Coronary artery (tissue), 2 donors: ENCODE results near the gene IFI44L.
A peak's percentile ranks its signal among the peaks of the same experiment; 100 is the strongest.

Experiments used
- DNase-seq: peaks from one replicate; pipeline ENCODE4 v3.0.0-alpha.2; 2017; ENCODE audit warnings: low spot score
- H3K27ac ChIP-seq, 2 donors: fragments of 200-600 bp; sonication (generic); one replicate each; pipeline ENCODE4 v1.5.1; 2016 to 2019
- H3K4me3 ChIP-seq: fragments of 200-600 bp; sonication (generic); 2 replicates; pipeline ENCODE4 v1.5.1; 2016; ENCODE audit warnings: mild to moderate bottlenecking, moderate library complexity
- CTCF ChIP-seq: fragments of 200-600 bp; sonication (generic); IDR thresholded peaks from one replicate; pipeline ENCODE4 v1.5.1; 2019; ENCODE audit warnings: antibody characterized with exemption

Gene IFI44L

GRCh38 chr1:78599294-78599693, 21.0 kb upstream of the IFI44L start:
- no peak for TF ChIP-seq CTCF
- Histone ChIP-seq H3K27ac (no peak overlapping the region), H3K4me3 (no peak overlapping the region)
- no peak for DNase-seq

DNA sequence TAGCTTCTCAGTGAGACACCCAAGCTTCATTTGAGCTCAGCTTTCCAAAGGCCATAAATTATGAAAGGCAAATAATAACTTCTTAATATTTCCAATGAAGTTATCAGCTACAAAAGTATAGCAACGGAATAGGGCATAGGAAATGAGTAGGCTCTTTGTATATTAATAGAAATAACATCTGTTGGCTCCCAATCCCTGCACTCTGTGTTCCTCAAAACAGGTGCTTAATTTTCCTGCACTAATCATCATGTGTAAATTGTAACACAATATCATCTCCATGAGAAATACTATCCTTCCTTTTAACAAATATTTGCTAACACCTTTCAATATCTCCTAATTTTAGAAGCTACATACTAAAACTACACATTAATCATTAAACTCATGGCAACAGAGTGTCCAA, 19.2 kb upstream of the IFI44L start:
- no peak for DNase-seq
- Histone ChIP-seq H3K27ac (no peak overlapping the region), H3K4me3 (no peak overlapping the region)
- no peak for TF ChIP-seq CTCF

DNA sequence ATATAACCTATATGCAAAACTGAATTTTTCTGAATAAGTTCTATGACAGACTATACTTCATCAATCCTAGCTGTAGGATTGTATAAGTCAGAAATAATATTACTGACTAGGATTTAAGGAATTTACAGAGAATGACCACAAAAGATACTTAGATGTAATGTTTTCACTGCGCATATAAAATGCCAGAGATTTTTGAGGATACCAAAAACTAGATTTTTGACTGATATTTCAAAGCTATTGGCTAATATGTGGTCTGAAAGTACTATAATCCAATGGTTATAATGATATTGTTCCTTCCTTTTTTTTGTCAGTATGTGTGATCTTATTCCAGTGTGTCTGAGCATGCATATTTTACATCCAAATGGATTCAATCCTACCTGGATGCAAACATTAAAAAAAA, 17.0 kb upstream of the IFI44L start:
- H3K27ac ChIP-seq = no peak overlapping the region
- no peak for TF ChIP-seq CTCF
- no peak overlapping the region for H3K4me3 ChIP-seq
- no peak for DNase-seq

GRCh38 chr1:78604643-78605042, 15.6 kb upstream of the IFI44L start:
- no peak for TF ChIP-seq CTCF
- no peak overlapping the region for H3K4me3 ChIP-seq
- H3K27ac ChIP-seq = no peak overlapping the region
- no peak for DNase-seq

GRCh38 chr1:78606274-78606673, 14.0 kb upstream of the IFI44L start:
- DNase-seq = no peak
- TF ChIP-seq CTCF = no peak
- H3K4me3 ChIP-seq = no peak overlapping the region
- no peak overlapping the region for H3K27ac ChIP-seq

DNA sequence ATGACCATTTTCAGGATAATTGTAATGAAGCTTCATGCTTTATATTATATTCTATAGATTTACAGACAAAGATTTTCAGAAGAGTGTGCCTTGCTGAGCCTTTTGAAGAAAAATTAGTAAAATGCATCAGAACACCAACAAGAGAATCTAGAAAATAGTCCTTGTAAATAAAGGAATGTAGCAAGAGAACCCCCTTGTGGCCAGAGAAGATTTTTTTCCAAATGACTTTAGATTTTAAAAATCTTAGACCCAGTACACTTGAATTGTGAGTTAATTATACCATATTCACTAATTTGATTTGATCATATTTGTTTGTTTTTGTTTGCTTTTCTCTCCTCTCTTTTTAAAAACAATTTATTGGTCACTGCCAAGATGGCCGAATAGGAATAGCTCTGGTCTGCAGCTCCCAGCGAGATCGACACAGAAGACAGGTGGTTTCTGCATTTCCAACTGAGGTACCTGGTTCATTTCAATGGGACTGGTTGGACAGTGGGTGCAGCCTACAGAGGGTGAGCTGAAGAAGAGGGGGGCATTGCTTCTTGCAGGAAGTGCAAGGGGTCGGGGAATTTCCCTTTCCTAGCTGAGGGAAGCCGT, 12.8 kb upstream of the IFI44L start:
- no peak overlapping the region for H3K4me3 ChIP-seq
- no peak overlapping the region for H3K27ac ChIP-seq
- peak; percentile 43 for TF ChIP-seq CTCF
- no peak for DNase-seq

DNA sequence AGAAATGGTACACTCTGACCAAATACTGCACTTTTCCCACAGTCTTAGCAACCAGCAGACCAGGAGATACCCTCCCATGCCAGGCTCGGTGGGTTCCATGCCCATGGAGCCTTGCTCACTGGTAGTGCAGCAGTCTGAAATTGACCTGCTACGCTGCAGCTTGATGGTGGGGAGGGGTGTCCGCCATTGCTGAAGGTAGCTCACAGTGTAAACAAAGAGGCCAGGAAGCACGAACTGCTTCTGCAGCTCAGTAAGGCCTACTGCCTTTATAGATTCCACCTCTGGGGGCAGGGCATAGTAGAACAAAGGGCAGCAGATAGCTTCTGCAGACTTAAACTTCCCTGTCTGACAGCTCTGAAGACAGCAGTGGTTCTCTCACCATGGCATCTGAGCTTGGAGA, 12.3 kb upstream of the IFI44L start:
- no peak overlapping the region for H3K4me3 ChIP-seq
- no peak for TF ChIP-seq CTCF
- no peak for DNase-seq

More for the DNA sequence above, 12.3 kb upstream of the IFI44L start:
- no peak overlapping the region for H3K27ac ChIP-seq
